GM12865 (cell line): Measurements from ENCODE around the gene SLCO3A1.

Experiments
- DNase-seq: peaks from one replicate; pipeline ENCODE4 v3.0.0; 2010; ENCODE audit warnings: low read depth
- H3K4me3 ChIP-seq: 2 replicates; pipeline ENCODE4 v1.5.1; 2011; ENCODE audit warnings: mild to moderate bottlenecking, low read depth, low read length, control low read depth
- TF ChIP-seq, protein P1 (sequence below): IDR thresholded peaks from 2 replicates; pipeline ENCODE4 v1.5.1; 2011; ENCODE audit warnings: low read length, control low read depth, low read depth, inconsistent platforms; ENCODE audit not compliant: insufficient read depth; ENCODE audit errors: missing control alignments

SLCO3A1 gene

DNA sequence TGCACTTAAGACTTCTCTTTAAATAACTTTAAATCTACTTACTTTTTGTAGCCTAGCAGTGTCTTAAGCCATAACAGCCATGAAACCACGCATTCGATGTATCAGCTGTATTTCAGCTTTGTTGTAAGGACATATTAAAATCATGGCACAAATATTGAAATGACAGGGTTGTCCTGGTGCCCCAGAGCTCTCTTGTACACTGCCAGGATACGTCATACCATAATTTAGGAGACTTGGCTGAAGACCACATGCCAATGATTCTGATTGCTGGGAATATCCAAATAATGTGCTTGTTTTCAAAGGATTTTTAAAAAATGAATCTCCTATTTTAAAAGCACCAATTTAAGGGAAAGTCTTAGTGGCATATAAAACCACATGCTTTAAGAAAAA lies 265.4 kb downstream of the SLCO3A1 start:
- no peak for DNase-seq
- H3K4me3 ChIP-seq = no peak overlapping the region
- TF ChIP-seq, protein P1, sequence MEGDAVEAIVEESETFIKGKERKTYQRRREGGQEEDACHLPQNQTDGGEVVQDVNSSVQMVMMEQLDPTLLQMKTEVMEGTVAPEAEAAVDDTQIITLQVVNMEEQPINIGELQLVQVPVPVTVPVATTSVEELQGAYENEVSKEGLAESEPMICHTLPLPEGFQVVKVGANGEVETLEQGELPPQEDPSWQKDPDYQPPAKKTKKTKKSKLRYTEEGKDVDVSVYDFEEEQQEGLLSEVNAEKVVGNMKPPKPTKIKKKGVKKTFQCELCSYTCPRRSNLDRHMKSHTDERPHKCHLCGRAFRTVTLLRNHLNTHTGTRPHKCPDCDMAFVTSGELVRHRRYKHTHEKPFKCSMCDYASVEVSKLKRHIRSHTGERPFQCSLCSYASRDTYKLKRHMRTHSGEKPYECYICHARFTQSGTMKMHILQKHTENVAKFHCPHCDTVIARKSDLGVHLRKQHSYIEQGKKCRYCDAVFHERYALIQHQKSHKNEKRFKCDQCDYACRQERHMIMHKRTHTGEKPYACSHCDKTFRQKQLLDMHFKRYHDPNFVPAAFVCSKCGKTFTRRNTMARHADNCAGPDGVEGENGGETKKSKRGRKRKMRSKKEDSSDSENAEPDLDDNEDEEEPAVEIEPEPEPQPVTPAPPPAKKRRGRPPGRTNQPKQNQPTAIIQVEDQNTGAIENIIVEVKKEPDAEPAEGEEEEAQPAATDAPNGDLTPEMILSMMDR = no peak

DNA sequence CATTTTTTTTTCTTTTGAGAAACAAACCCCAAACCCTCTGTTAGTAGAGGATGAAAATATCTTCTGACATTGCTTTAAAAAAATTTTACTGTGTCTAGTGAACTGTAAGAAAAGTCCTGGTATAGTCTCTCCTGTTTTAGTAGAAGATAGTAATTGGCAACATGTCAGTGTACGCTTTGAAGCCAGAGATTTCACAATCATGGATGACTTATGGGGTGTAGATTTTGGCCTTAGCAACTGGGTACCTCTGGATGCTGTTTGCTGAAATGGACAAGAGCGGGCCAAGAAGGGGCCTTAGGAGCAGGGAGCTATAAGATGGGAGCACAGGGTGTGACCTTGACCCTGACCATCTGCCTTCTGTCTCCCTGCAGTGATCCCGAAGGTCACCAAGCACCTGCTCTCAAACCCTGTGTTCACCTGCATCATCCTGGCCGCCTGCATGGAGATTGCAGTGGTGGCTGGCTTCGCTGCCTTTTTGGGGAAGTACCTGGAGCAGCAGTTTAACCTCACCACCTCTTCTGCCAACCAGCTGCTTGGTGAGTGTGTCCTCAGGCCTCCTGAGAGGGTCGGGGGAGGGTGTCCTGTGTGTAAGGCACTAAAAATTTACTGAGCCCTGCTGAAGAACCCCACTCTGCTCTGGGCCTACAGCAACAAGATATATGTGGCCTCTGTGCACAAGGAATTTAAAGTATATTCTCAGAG lies 266.7 kb downstream of the SLCO3A1 start:
- TF ChIP-seq, protein P1 = no peak
- DNase-seq = no peak
- H3K4me3 ChIP-seq = no peak overlapping the region

DNA sequence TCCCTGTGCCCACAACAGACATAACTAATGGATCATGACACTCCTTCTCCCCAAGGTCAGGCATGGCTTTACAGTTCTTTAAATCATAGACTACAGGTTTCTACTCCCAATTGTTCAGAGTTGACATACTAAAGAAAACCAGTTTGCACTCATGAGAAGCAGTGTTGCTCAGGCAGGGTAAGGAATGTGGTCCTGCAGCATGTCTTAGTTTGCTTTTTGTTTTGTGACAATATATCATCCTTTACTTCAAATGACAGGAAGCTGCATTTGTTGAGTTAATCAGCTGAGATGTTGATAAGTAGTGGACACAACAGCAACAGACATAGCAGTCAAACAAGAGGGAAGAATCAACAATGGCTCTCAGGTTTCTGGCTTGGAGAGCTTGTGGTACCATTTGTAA lies 267.5 kb downstream of the SLCO3A1 start:
- TF ChIP-seq, protein P1 = no peak
- DNase-seq = no peak
- no peak overlapping the region for H3K4me3 ChIP-seq

DNA sequence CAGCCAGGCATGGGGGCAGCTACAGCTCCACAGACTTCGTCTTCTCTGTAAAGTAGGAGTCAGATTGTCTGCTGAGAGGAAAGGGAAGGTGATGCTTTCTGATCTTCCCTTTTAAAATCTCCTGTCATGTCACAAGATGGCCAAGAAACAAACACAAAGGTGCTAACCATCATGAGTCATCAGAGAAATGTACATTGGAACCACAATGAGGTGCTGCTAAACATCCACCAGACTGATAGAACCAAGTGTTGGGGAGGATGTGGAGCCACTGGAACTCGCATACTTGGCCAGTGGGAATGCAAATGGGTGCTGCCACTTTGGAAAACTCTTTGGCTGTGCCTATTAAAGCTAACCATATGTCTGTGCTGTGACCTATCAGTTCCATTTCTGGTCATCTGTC lies 268.8 kb downstream of the SLCO3A1 start:
- no peak for DNase-seq
- H3K4me3 ChIP-seq = no peak overlapping the region
- TF ChIP-seq, protein P1 = no peak

DNA sequence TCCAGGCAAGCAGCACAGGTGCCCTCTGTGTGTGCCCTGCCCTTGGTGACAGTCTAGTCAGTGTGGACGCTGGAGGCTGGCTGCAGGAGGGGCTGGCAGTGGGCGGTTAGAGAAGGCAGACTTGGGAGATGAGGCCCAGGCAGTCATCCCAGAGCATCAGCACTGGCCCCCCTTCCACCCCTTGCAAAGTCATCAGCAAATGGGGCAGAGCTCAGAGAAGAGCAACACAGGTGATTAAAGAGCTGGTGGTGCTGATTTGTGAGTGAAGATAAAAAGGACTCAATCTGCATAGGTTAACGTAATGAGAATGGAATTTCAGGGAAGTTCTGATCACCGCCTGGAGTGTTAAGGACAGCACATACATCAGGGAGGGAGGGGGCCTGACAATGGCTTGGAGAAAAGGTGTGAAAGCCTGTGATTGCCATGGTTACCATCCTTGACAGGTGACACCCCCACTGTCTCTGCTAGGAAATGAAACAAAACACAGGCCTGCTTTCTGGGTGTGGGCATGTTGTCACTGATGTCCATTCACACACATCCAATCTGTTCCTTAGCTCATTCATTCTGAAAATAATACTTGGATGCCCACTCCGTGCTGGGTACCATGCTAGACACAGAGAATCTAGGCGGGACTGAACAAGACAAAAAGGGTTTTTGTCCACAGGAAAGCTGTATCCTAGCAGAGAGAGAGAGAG lies 270.6 kb downstream of the SLCO3A1 start:
- DNase-seq = no peak
- TF ChIP-seq, protein P1 = no peak
- no peak overlapping the region for H3K4me3 ChIP-seq

DNA sequence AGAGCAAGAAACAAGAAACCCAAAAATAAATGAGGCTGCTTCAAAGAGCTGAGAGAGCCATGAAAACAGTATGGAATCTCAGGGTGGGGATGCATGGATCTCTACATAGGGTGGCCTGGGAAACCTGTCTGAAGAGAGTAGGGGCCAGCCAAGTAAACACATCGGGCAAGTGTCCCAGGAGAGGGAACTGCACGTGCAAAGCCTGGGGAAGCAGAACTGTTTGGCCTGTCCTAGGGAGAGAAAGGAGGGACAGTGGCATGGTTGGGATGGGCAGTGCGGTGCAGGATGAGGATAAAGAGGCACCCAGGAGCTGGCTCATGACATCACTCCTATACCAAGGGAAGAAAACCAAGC lies 271.1 kb downstream of the SLCO3A1 start:
- TF ChIP-seq, protein P1 = no peak
- H3K4me3 ChIP-seq = no peak overlapping the region
- DNase-seq = no peak
